ENCODE measurements around the gene PRCP. TPM values are rescaled to one million over a fixed set of nuclear protein-coding genes. Genes with fewer than 3 reads are reported as not detected.

The PRCP gene
- total and polyA plus RNA-seq, 2 experiments from 2014 or later, result 33.3 to 52.8 TPM

DNA sequence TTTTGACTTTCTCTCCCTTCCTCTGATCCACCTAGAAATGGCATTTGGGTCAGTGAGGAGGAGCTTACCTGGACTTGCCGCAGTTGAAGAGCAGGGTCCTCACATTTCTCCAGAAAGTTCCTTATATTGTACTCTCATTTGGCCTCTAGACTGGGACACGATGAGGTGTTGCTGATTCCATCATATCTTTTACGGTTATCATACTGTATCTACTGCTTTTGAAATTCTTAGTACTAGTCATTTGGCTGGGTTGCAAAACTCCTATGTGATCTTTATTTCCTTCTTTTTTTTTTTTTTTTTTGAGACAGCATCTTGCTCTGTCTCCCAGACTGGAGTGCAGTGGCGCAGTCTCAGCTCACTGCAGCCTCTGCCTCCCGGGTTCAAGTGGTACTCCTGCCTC lies 107.9 kb downstream of the PRCP start:
- DNase-seq (ENCODE audit: low spot score) (no peak), ATAC-seq (no peak)
- Histone ChIP-seq H3F3A (replicated peaks; ENCODE audit: low read depth) (no peaks in the 10 kb centered on the region), H3K4me1 (ENCODE audit: insufficient read depth) (peaks cover 4% of the 10 kb centered on the region; the same call in 1 of the 2 replicates), H2AFZ (no peak overlapping the region; the same call in 1 of the 2 replicates), H3K27me3 (ENCODE audit: insufficient read depth) (no peaks in the 10 kb centered on the region), H3K79me2 (replicated peaks; ENCODE audit: insufficient read depth) (no peaks in the 10 kb centered on the region), H3K4me2 (no peak overlapping the region), H3K36me3 (ENCODE audit: insufficient read depth) (no peaks in the 10 kb centered on the region), H3K27ac (ENCODE audit: low read depth) (no peak overlapping the region), H3K9me2 (ENCODE audit: insufficient read depth) (0 out of 2 replicates have a peak, but pooled peaks cover 3% of the 10 kb centered on the region), H4K20me1 (replicated peaks; ENCODE audit: insufficient read depth) (no peaks in the 10 kb centered on the region), H3K4me3 (no peak overlapping the region)
- Mint-ChIP-seq H3K36me3 (ENCODE audit: low read depth) (no peaks in the 10 kb centered on the region), H3K9me3 (no peaks in the 10 kb centered on the region), H3K27me3 (ENCODE audit: insufficient read depth, low read depth, poor library complexity) (peaks cover 2% of the 10 kb centered on the region), H3K4me1 (peaks cover 7% of the 10 kb centered on the region; the same call in 2 of the 3 replicates), H3K27ac (peak overlapping the region; percentile 58; the same call in 1 of the 2 replicates), H3K4me3 (no peak overlapping the region)
- TF ChIP-seq ZNF114 (CRISPR knock-in tag; IDR thresholded peaks at IDR 0.05) (no peak), EZH2 (IDR thresholded peaks at IDR 0.05; ENCODE audit: low read depth, unreplicated experiment) (no peak), NANOG (IDR thresholded peaks at IDR 0.05; ENCODE audit: borderline replicate concordance) (no peak), ZNF331 (CRISPR knock-in tag; IDR thresholded peaks at IDR 0.05; ENCODE audit: low read depth) (no peak), CREB1 (CRISPR knock-in tag; IDR thresholded peaks at IDR 0.05; ENCODE audit: low read depth) (no peak), POLR2AphosphoS5 (IDR thresholded peaks at IDR 0.05; ENCODE audit: low read depth) (no peak), JUNB (IDR thresholded peaks at IDR 0.05; ENCODE audit: unreplicated experiment) (no peak)
- TF ChIP-seq, protein P1, sequence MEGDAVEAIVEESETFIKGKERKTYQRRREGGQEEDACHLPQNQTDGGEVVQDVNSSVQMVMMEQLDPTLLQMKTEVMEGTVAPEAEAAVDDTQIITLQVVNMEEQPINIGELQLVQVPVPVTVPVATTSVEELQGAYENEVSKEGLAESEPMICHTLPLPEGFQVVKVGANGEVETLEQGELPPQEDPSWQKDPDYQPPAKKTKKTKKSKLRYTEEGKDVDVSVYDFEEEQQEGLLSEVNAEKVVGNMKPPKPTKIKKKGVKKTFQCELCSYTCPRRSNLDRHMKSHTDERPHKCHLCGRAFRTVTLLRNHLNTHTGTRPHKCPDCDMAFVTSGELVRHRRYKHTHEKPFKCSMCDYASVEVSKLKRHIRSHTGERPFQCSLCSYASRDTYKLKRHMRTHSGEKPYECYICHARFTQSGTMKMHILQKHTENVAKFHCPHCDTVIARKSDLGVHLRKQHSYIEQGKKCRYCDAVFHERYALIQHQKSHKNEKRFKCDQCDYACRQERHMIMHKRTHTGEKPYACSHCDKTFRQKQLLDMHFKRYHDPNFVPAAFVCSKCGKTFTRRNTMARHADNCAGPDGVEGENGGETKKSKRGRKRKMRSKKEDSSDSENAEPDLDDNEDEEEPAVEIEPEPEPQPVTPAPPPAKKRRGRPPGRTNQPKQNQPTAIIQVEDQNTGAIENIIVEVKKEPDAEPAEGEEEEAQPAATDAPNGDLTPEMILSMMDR (conservative IDR thresholded peaks at IDR 0.05; ENCODE audit: low read depth in 2 of 2), result no peak

DNA sequence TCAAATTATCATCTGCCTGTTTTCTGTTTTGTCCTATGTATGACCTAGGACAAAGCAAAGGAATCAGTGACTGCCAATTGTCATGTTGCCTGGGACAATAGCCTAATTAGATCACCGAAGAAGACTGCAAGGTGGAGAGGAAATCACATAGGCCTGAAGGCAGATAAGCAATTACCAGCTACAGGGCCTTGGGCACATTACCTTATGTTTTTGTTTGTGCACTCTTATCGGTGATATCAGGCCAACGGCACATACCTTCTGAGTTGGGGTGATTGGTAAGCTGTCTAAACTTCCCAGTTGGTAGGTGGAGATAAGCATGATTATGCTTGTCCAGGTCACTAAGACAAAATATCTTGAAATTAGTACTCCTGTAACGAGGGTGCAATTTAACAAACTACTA lies 108.5 kb downstream of the PRCP start:
- no peak overlapping the region for H3K27ac Mint-ChIP-seq
- Histone ChIP-seq H2AFZ (no peak overlapping the region), H3K4me1 (ENCODE audit: insufficient read depth) (peaks cover 4% of the 10 kb centered on the region; the same call in 1 of the 2 replicates), H3K36me3 (ENCODE audit: insufficient read depth) (no peaks in the 10 kb centered on the region), H3K27me3 (ENCODE audit: insufficient read depth) (no peaks in the 10 kb centered on the region), H3K4me2 (no peak overlapping the region), H3K27ac (ENCODE audit: low read depth) (no peak overlapping the region), H3K4me3 (no peak overlapping the region), H3K9me2 (ENCODE audit: insufficient read depth) (0 out of 2 replicates have a peak, but pooled peaks cover 3% of the 10 kb centered on the region), H4K20me1 (replicated peaks; ENCODE audit: insufficient read depth) (no peaks in the 10 kb centered on the region), H3F3A (replicated peaks; ENCODE audit: low read depth) (no peaks in the 10 kb centered on the region), H3K79me2 (replicated peaks; ENCODE audit: insufficient read depth) (no peaks in the 10 kb centered on the region)
- peaks cover 7% of the 10 kb centered on the region; the same call in 2 of the 3 replicates for H3K4me1 Mint-ChIP-seq
- H3K36me3 Mint-ChIP-seq (ENCODE audit: low read depth), result no peaks in the 10 kb centered on the region
- DNase-seq (ENCODE audit: low spot score) (no peak), ATAC-seq (no peak)
- no peak overlapping the region for H3K4me3 Mint-ChIP-seq
- H3K27me3 Mint-ChIP-seq (ENCODE audit: insufficient read depth, low read depth, poor library complexity), result peaks cover 2% of the 10 kb centered on the region
- H3K9me3 Mint-ChIP-seq, result no peaks in the 10 kb centered on the region
- no peak for TF ChIP-seq EZH2 (IDR thresholded peaks at IDR 0.05; ENCODE audit: low read depth, unreplicated experiment)
- TF ChIP-seq STAT1 (IDR thresholded peaks at IDR 0.05; ENCODE audit: unreplicated experiment), result no peak
- TF ChIP-seq, protein P2, sequence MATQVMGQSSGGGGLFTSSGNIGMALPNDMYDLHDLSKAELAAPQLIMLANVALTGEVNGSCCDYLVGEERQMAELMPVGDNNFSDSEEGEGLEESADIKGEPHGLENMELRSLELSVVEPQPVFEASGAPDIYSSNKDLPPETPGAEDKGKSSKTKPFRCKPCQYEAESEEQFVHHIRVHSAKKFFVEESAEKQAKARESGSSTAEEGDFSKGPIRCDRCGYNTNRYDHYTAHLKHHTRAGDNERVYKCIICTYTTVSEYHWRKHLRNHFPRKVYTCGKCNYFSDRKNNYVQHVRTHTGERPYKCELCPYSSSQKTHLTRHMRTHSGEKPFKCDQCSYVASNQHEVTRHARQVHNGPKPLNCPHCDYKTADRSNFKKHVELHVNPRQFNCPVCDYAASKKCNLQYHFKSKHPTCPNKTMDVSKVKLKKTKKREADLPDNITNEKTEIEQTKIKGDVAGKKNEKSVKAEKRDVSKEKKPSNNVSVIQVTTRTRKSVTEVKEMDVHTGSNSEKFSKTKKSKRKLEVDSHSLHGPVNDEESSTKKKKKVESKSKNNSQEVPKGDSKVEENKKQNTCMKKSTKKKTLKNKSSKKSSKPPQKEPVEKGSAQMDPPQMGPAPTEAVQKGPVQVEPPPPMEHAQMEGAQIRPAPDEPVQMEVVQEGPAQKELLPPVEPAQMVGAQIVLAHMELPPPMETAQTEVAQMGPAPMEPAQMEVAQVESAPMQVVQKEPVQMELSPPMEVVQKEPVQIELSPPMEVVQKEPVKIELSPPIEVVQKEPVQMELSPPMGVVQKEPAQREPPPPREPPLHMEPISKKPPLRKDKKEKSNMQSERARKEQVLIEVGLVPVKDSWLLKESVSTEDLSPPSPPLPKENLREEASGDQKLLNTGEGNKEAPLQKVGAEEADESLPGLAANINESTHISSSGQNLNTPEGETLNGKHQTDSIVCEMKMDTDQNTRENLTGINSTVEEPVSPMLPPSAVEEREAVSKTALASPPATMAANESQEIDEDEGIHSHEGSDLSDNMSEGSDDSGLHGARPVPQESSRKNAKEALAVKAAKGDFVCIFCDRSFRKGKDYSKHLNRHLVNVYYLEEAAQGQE (IDR thresholded peaks at IDR 0.05; ENCODE audit: unreplicated experiment), result no peak
- TF ChIP-seq POLR2AphosphoS5 (IDR thresholded peaks at IDR 0.05; ENCODE audit: low read depth), result no peak
- TF ChIP-seq, protein P1 (conservative IDR thresholded peaks at IDR 0.05; ENCODE audit: low read depth in 2 of 2), result no peak
- TF ChIP-seq JUNB (IDR thresholded peaks at IDR 0.05; ENCODE audit: unreplicated experiment), result no peak
- no peak for TF ChIP-seq CREB1 (CRISPR knock-in tag; IDR thresholded peaks at IDR 0.05; ENCODE audit: low read depth)
- no peak for TF ChIP-seq NANOG (IDR thresholded peaks at IDR 0.05; ENCODE audit: borderline replicate concordance)
- TF ChIP-seq, protein P3, sequence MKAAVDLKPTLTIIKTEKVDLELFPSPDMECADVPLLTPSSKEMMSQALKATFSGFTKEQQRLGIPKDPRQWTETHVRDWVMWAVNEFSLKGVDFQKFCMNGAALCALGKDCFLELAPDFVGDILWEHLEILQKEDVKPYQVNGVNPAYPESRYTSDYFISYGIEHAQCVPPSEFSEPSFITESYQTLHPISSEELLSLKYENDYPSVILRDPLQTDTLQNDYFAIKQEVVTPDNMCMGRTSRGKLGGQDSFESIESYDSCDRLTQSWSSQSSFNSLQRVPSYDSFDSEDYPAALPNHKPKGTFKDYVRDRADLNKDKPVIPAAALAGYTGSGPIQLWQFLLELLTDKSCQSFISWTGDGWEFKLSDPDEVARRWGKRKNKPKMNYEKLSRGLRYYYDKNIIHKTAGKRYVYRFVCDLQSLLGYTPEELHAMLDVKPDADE (IDR thresholded peaks at IDR 0.05), result no peak
